ENCODE data around the gene DERL2. TPM values are rescaled to one million over a fixed set of nuclear protein-coding genes. Genes with fewer than 3 reads are reported as not detected.
A peak's percentile ranks its signal among the peaks of the same experiment; 100 is the strongest.

DERL2 gene
- total and polyA plus RNA-seq, 2 of the 4 experiments (the other 2 are of a cell fraction) = 27.4 to 44.2 TPM

GRCh38 chr17:5526821-5527598 is 41.0 kb upstream of the DERL2 start (continued):
- no peak for TF ChIP-seq USF2 (IDR thresholded peaks at IDR 0.05; ENCODE audit: low read depth, low read length)
- TF ChIP-seq CHD1 (IDR thresholded peaks at IDR 0.05; ENCODE audit: low read depth, low read length) = no peak

GRCh38 chr17:5523249-5523648 is 37.3 kb upstream of the DERL2 start:
- DNase-seq (no peak), ATAC-seq (ENCODE audit: low read depth) (no peak)
- Histone ChIP-seq H2AK5ac (ENCODE audit: low read depth, low read length) (no peak overlapping the region), H2AFZ (replicated peaks; ENCODE audit: low read length, poor library complexity) (no peak overlapping the region), H3K9me1 (ENCODE audit: insufficient read depth, low read length) (peaks cover 33% of the 10 kb centered on the region), H2BK15ac (ENCODE audit: low read depth, low read length) (no peak overlapping the region), H3K27ac (ENCODE audit: insufficient read depth, low read length) (no peak overlapping the region), H2BK20ac (ENCODE audit: low read depth, low read length) (no peak overlapping the region), H3K4me1 (ENCODE audit: control insufficient read depth, insufficient read depth, low read length) (peaks cover 19% of the 10 kb centered on the region), H3K27me3 (ENCODE audit: control insufficient read depth, insufficient read depth, low read length) (no peaks in the 10 kb centered on the region), H3K4me3 (ENCODE audit: insufficient read depth, low read depth, low read length) (no peak overlapping the region), H3K4ac (ENCODE audit: low read depth, low read length) (peak overlapping the region; percentile 2; the same call in 1 of the 2 replicates), H2BK120ac (ENCODE audit: low read depth, low read length) (no peak overlapping the region), H4K8ac (ENCODE audit: low read depth in 2 of 2, low read length in 2 of 2) (no peak overlapping the region), H3K9ac (ENCODE audit: low read depth, low read length) (no peak overlapping the region), H3K9me3 (ENCODE audit: control insufficient read depth, insufficient read depth, low read length) (no peaks in the 10 kb centered on the region), H4K20me1 (ENCODE audit: insufficient read depth, low read length) (no peaks in the 10 kb centered on the region), H4K5ac (ENCODE audit: low read depth, low read length) (no peak overlapping the region), H3K14ac (replicated peaks; ENCODE audit: low read depth, low read length) (no peak overlapping the region), H2AK9ac (replicated peaks; ENCODE audit: low read depth, low read length, poor library complexity) (no peak overlapping the region), H2BK5ac (ENCODE audit: low read depth, low read length, poor library complexity, severe bottlenecking) (no peak overlapping the region), H3K4me2 (ENCODE audit: low read depth, low read length) (no peak overlapping the region), H4K91ac (ENCODE audit: insufficient read depth, low read depth, low read length) (no peak overlapping the region), H3K23ac (ENCODE audit: low read depth, low read length) (no peak overlapping the region), H3K56ac (ENCODE audit: extremely low read depth, insufficient read depth, low read length) (no peak overlapping the region), H3K36me3 (ENCODE audit: control insufficient read depth, insufficient read depth, low read length) (peaks cover 12% of the 10 kb centered on the region), H3K79me1 (ENCODE audit: low read depth in 1 of 2, low read length in 2 of 2) (peaks cover 8 to 31% of the 10 kb centered on the region in 2 experiments), H3K18ac (ENCODE audit: low read depth, low read length) (no peak overlapping the region)
- BruUV-seq (replicated peaks) = no TSS peak
- POLR2A ChIA-PET (ENCODE audit: unreplicated experiment) = no interaction called here
- dilution Hi-C loops (cut with HindIII; ENCODE audit: low sequenced_read_pairs, unreplicated experiment) (no loop called here), intact Hi-C loops (cut with micrococcal nuclease) (no loop called here), in situ Hi-C loops (cut with MboI; ENCODE audit: low sequenced_read_pairs) (no loop called here)
- CTCF ChIA-PET = no interaction called here
- WGBS, 2 experiments (ENCODE audit: extremely low coverage in 2 of 2, insufficient read length in 1 of 2) = 93% methylated on average over 3 of the region's 5 CpGs; no CpG with 5 or more reads in 1 of the 2 experiments
- TF ChIP-seq BHLHE40 (IDR thresholded peaks at IDR 0.05; ENCODE audit: low read depth, low read length) (no peak), SMC3 (IDR thresholded peaks at IDR 0.05; ENCODE audit: low read depth, low read length) (no peak), POLR2A (IDR thresholded peaks at IDR 0.05; ENCODE audit: low read depth, low read length) (no peak), USF2 (IDR thresholded peaks at IDR 0.05; ENCODE audit: low read depth, low read length) (no peak), RFX5 (IDR thresholded peaks at IDR 0.05; ENCODE audit: low read depth, low read length) (no peak), CEBPB (IDR thresholded peaks at IDR 0.05; ENCODE audit: low read depth, low read length) (no peak), MAZ (IDR thresholded peaks at IDR 0.05; ENCODE audit: borderline replicate concordance, low read depth, low read length) (no peak), CTCF (conservative IDR thresholded peaks at IDR 0.05; ENCODE audit: low read depth, low read length) (no peak), MAFK (IDR thresholded peaks at IDR 0.05; ENCODE audit: low read depth, low read length) (no peak), NFE2L2 (IDR thresholded peaks at IDR 0.05; ENCODE audit: low read depth, low read length) (no peak), RAD21 (IDR thresholded peaks at IDR 0.05; ENCODE audit: low read length) (no peak), FOS (IDR thresholded peaks at IDR 0.05; ENCODE audit: low read depth, low read length) (no peak)

Measured in IMR-90 (cell line).